Endothelial cell of umbilical vein (primary cell): ENCODE data around the gene C19orf67. TPM values are rescaled to one million over a fixed set of nuclear protein-coding genes. Genes with fewer than 3 reads are reported as not detected.

Source experiments
- BruUV-seq: library from RNA; stranded (reverse); fragments of 400-500 nt; replicated peaks from 2 replicates; lab custom pipeline; 2021; lab: Mats Ljungman, UMichigan
- CTCF ChIA-PET: fragments of 300-600, 350-600 bp; sonication (Branson Sonifier 250); formaldehyde crosslinking; loops from one replicate; lab custom pipeline; 2021; ENCODE audit warnings: antibody characterized with exemption, inconsistent platforms; lab: Charles Lee
- POLR2A ChIA-PET: fragments of 300-600, 350-600 bp; sonication (Branson Sonifier 250); formaldehyde crosslinking; loops from one replicate; lab custom pipeline; 2021; ENCODE audit warnings: antibody characterized with exemption, inconsistent platforms; lab: Charles Lee
- DNase-seq: peaks from one replicate; pipeline ENCODE4 v3.0.0-alpha.2; 2011; ENCODE audit warnings: low read depth, low spot score
- FAIRE-seq: peaks from 2 replicates; lab custom pipeline; 2011; peaks lifted over from hg19 to GRCh38; lab: Jason Lieb, UNC
- H2AFZ ChIP-seq: 2 replicates; pipeline ENCODE4 v1.6.0; 2012; ENCODE audit warnings: low read depth, low read length, control low read depth, inconsistent platforms
- H3K27ac ChIP-seq: 2 replicates; pipeline ENCODE4 v1.5.1; 2011; ENCODE audit warnings: low read depth, mild to moderate bottlenecking, control low read depth, low read length, moderate library complexity; ENCODE audit not compliant: insufficient read depth
- H3K27me3 ChIP-seq, 2 experiments: 2 replicates each; pipeline versions ENCODE4 v1.6.0 to v1.6.1; 2011; ENCODE audit warnings: low read length in 2 of 2, mixed read lengths in 1 of 2; ENCODE audit not compliant: control insufficient read depth in 2 of 2, insufficient read depth in 2 of 2
- H3K36me3 ChIP-seq, 2 experiments: 2 replicates in 1 of 2; 3 replicates in 1 of 2; pipeline ENCODE4 v1.5.1; 2011; ENCODE audit warnings: low read length in 2 of 2, mild to moderate bottlenecking in 1 of 2, moderate library complexity in 1 of 2; ENCODE audit not compliant: control insufficient read depth in 2 of 2, insufficient read depth in 2 of 2; ENCODE audit errors: extremely low read depth in 1 of 2
- H3K4me1 ChIP-seq: 3 replicates; pipeline ENCODE4 v1.5.1; 2011; ENCODE audit warnings: mild to moderate bottlenecking, low read length; ENCODE audit not compliant: control insufficient read depth, insufficient read depth; ENCODE audit errors: extremely low read depth
- H3K4me2 ChIP-seq: 2 replicates; pipeline ENCODE4 v1.6.1; 2011; ENCODE audit warnings: low read length, control low read depth, mixed read lengths; ENCODE audit not compliant: insufficient read depth
- H3K4me3 ChIP-seq, 3 experiments: fragments of 200-600 bp in 1 of 3; sonication (generic), shearing (Covaris generic) in 1 of 3; replicated peaks in 1 of 3; 2 replicates each; pipeline ENCODE4 v1.5.1; 2011 to 2016; ENCODE audit warnings: control low read depth in 3 of 3, low read length in 3 of 3, mild to moderate bottlenecking in 2 of 3, inconsistent platforms in 1 of 3, low read depth in 1 of 3, moderate library complexity in 1 of 3; ENCODE audit not compliant: insufficient read depth in 1 of 3
- H3K79me2 ChIP-seq: 2 replicates; pipeline ENCODE4 v1.6.0; 2012; ENCODE audit warnings: low read length, inconsistent platforms; ENCODE audit not compliant: control insufficient read depth, insufficient read depth
- H3K9ac ChIP-seq: replicated peaks from 2 replicates; pipeline ENCODE3; 2011; ENCODE audit warnings: low read length, control low read depth; ENCODE audit not compliant: insufficient read depth; ENCODE audit errors: extremely low read depth
- H3K9me1 ChIP-seq: replicated peaks from 3 replicates; pipeline ENCODE4 v1.6.0; 2011; ENCODE audit warnings: mild to moderate bottlenecking, low read length; ENCODE audit not compliant: control insufficient read depth, insufficient read depth; ENCODE audit errors: extremely low read depth
- H3K9me3 ChIP-seq: replicated peaks from 2 replicates; pipeline ENCODE4 v1.5.1; 2012; ENCODE audit warnings: low read length, inconsistent platforms; ENCODE audit not compliant: control insufficient read depth, insufficient read depth
- H4K20me1 ChIP-seq: replicated peaks from 2 replicates; pipeline ENCODE3; 2011; ENCODE audit warnings: mild to moderate bottlenecking, low read length; ENCODE audit not compliant: control insufficient read depth, insufficient read depth; ENCODE audit errors: extremely low read depth
- EZH2 ChIP-seq: IDR thresholded peaks from 2 replicates; pipeline ENCODE4 v1.6.1; 2012; ENCODE audit warnings: borderline replicate concordance, low read depth, mild to moderate bottlenecking, moderate library complexity, low read length, inconsistent platforms; ENCODE audit not compliant: severe bottlenecking
- JUN ChIP-seq: IDR thresholded peaks from 2 replicates; pipeline ENCODE4 v1.6.1; 2011; ENCODE audit warnings: borderline replicate concordance, low read depth; ENCODE audit not compliant: insufficient read length, insufficient read depth
- MYC ChIP-seq: IDR thresholded peaks from one replicate; pipeline ENCODE4 v1.6.1; 2011; ENCODE audit warnings: mild to moderate bottlenecking, low read depth, low read length
- POLR2A ChIP-seq: IDR thresholded peaks from 2 replicates; pipeline ENCODE4 v1.6.1; 2012; ENCODE audit warnings: low read depth, mild to moderate bottlenecking, control low read depth, low read length
- POLR2AphosphoS5 ChIP-seq: IDR thresholded peaks from 2 replicates; pipeline ENCODE4 v1.6.1; 2012; ENCODE audit warnings: low read depth, mild to moderate bottlenecking, control low read depth, low read length, moderate library complexity; ENCODE audit not compliant: insufficient read depth
- dilution Hi-C: fragments of 300-500 bp; cut with MboI; formaldehyde crosslinking; loops from one replicate; pipeline ENCODE4 v1.15.0; 2019; ENCODE audit warnings: low sequenced_read_pairs; ENCODE audit not compliant: extremely low pct_ligation_motif_present
- intact Hi-C: fragments of 100-400 bp; cut with micrococcal nuclease; formaldehyde crosslinking; loops from one replicate; pipeline ENCODE4 v1.10.0; 2022
- polyA plus RNA-seq, 4 experiments: library from polyadenylated mRNA; depleted of rRNA in 3 of 4; stranded (reverse) in 3 of 4; unstranded in 1 of 4; fragments of >200 nt; gene quantifications; 2 replicates each; pipeline versions ENCODE4 v1.2.1 to v1.2.3, GENCODE V29; 2011 to 2012; ENCODE audit warnings: missing spikeins in 1 of 4
- total RNA-seq: library from RNA; stranded (reverse); gene quantifications from 2 replicates; pipeline ENCODE4 v1.2.3, GENCODE V29; 2021

Gene C19orf67
- total and polyA plus RNA-seq, 2 donors (not counting 3 experiments of a cell fraction or from before 2014, with no cell fraction given) = 0.55 TPM; not detected in 1

DNA sequence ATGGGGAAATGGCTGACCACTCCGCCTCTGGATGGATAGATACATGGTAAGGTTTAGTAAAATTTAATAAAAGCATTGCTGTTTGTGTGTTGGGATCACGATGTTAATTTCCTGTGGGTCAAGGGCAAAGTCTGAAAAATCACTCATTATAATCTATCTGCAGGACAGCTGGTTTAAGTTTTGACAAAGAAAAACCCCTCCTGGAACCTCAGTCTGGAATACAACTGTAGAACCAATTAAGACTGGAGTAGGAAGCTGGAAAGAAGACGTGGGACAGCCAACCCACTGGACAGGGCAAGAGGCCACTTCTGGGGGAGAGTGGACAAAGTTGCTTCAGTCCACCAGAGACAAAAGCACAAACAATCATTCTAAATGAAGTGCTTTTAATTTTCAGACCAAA, 33.6 kb upstream of the C19orf67 start:
- no peak overlapping the region for H3K9ac ChIP-seq
- H3K9me1 ChIP-seq = no peaks in the 10 kb centered on the region
- H3K4me1 ChIP-seq = peaks cover 16% of the 10 kb centered on the region
- no peaks in the 10 kb centered on the region for H3K36me3 ChIP-seq
- CTCF ChIA-PET = interaction anchor here (2.1 kb wide), 1 partner anchor 18 kb away, joined by 10 read pairs; the partner anchor contains the start of gene ASF1B
- H3K27me3 ChIP-seq = no peaks in the 10 kb centered on the region
- H2AFZ ChIP-seq = no peak overlapping the region
- POLR2A ChIA-PET = no interaction called here
- TF ChIP-seq MYC = no peak
- no peak for TF ChIP-seq JUN
- peaks cover 22% of the 10 kb centered on the region for H3K79me2 ChIP-seq
- BruUV-seq = no TSS peak
- H3K27ac ChIP-seq = peak overlapping the region; percentile 94
- dilution Hi-C loops = no loop called here
- H4K20me1 ChIP-seq = no peaks in the 10 kb centered on the region
- DNase-seq = no peak
- no peak for FAIRE-seq
- intact Hi-C loops = no loop called here
- no peaks in the 10 kb centered on the region for H3K9me3 ChIP-seq
- no peak overlapping the region for H3K4me3 ChIP-seq
- H3K4me2 ChIP-seq = no peak overlapping the region

GRCh38 chr19:14118165-14119051, 32.8 kb upstream of the C19orf67 start:
- DNase-seq = peak; percentile 62

More at GRCh38 chr19:14118165-14119051, 32.8 kb upstream of the C19orf67 start:
- Histone ChIP-seq H3K9me3 (no peaks in the 10 kb centered on the region), H4K20me1 (no peaks in the 10 kb centered on the region), H3K9ac (peak overlapping the region; percentile 82), H3K36me3 (no peaks in the 10 kb centered on the region), H3K4me3 (peak overlapping the region in 2 of 3 experiments; percentile 39 to 45), H3K79me2 (peaks cover 24% of the 10 kb centered on the region), H2AFZ (peak overlapping the region; percentile 53), H3K4me2 (peak overlapping the region; percentile 78), H3K4me1 (peaks cover 18% of the 10 kb centered on the region), H3K27me3 (no peaks in the 10 kb centered on the region), H3K27ac (peak overlapping the region; percentile 94), H3K9me1 (no peaks in the 10 kb centered on the region)
- POLR2A ChIA-PET = no interaction called here
- intact Hi-C loops (loop anchor here (1.0 kb wide), 1 partner anchor 18 kb away; the partner anchor contains the start of gene ASF1B), dilution Hi-C loops (no loop called here)
- peak; percentile 77 for FAIRE-seq
- BruUV-seq = TSS peak; percentile 68
- TF ChIP-seq EZH2 = no peak
- peak; percentile 81 for TF ChIP-seq POLR2AphosphoS5
- no peak for TF ChIP-seq MYC
- peak; percentile 78 for TF ChIP-seq POLR2A
- CTCF ChIA-PET = interaction anchor here (0.7 to 2.1 kb wide), 3 partner anchors 18 to 30 kb away, joined by 3 to 10 read pairs (median 5); partner anchors contain the start of gene ASF1B
